Right lobe of liver (tissue), 6 donors: Measurements from ENCODE around the gene IZUMO1. TPM values are rescaled to one million over a fixed set of nuclear protein-coding genes. Genes with fewer than 3 reads are reported as not detected.

Experiments used
- ATAC-seq, 4 donors: fragments of 200-7000 bp; cut with Tn5 transposase; one replicate each; pipeline ENCODE4 v1.9.1; 2020; ENCODE audit warnings: mild to moderate bottlenecking in 4 of 4, moderate library complexity in 4 of 4
- DNase-seq, 3 donors: peaks; one replicate each; pipeline ENCODE4 v3.0.0-alpha.2; 2020
- H3K27ac ChIP-seq, 3 donors: fragments of 200-600 bp; one replicate each; pipeline ENCODE4 v1.8.0; 2022
- H3K27me3 ChIP-seq, 2 donors: fragments of 200-600 bp; one replicate each; pipeline ENCODE4 v1.8.0; 2022
- H3K36me3 ChIP-seq, 4 donors: fragments of 200-600 bp; sonication (generic) in 1 of 4; one replicate each; pipeline versions ENCODE4 v1.5.1 to v1.8.0; 2017 to 2022; ENCODE audit warnings: control low read depth in 1 of 4
- H3K4me1 ChIP-seq, 4 donors: fragments of 200-600 bp; sonication (generic) in 1 of 4; one replicate each; pipeline versions ENCODE4 v1.5.1 to v1.8.0; 2017 to 2022; ENCODE audit warnings: control low read depth in 1 of 4
- H3K4me3 ChIP-seq, 3 donors: fragments of 200-600 bp; one replicate each; pipeline ENCODE4 v1.8.0; 2022
- H3K9me3 ChIP-seq, 4 donors: fragments of 200-600 bp; sonication (generic) in 1 of 4; one replicate each; pipeline versions ENCODE4 v1.5.1 to v1.8.0; 2017 to 2022; ENCODE audit warnings: control low read depth in 1 of 4
- CTCF ChIP-seq, 4 donors: fragments of 200-600 bp in 3 of 4; fragments of 450-650 bp in 1 of 4; IDR thresholded peaks; one replicate each; pipeline versions ENCODE4 v1.5.1 to v1.8.0; 2016 to 2022; ENCODE audit warnings: antibody characterized with exemption in 4 of 4, mild to moderate bottlenecking in 2 of 4
- POLR2A ChIP-seq: fragments of 450-650 bp; IDR thresholded peaks from one replicate; pipeline ENCODE4 v1.6.1; 2017; ENCODE audit warnings: antibody characterized with exemption, mild to moderate bottlenecking
- WGBS: methylation state at CpG from one replicate; pipeline ENCODE4 v1.1.6; 2018; ENCODE audit warnings: low coverage, low lambda C conversion rate; ENCODE audit not compliant: insufficient coverage; ENCODE audit errors: missing lambda C conversion rate; 5-methylcytosine and 5-hydroxymethylcytosine counted together
- intact Hi-C, 2 donors: fragments of 100-400 bp; cut with DNase I; formaldehyde crosslinking; loops; one replicate each; pipeline versions ENCODE4 v1.11.2 to v1.14.1; 2022
- total RNA-seq, 6 experiments: library from RNA; depleted of rRNA in 2 of 6; stranded (reverse); fragments of >200 nt in 2 of 6; fragmentation: NEBNext Ultra II Directional in 3 of 6; extraction: Animal tissue kit (Norgen Biotek cat#: 25700) in 3 of 6; gene quantifications; one replicate each; pipeline versions ENCODE4 v1.1.0 to v1.2.4, GENCODE V29; 2016 to 2023
- donor health status: DM: no; HTN: yes; CAD: no.
- donor health status: DM: no; HTN: no; CAD: no.
- donor health status: DM: no; HTN: no; CAD: no.
- donor health status: DM: no; HTN: yes; CAD: no.
- donor health status: DM: no; HTN: yes; CAD: no.

Gene IZUMO1
- total RNA-seq, 6 experiments from 2014 or later: 0.10 to 0.35 (median 0.13) TPM; not detected in 1

GRCh38 chr19:48715681-48716171 lies 31.0 kb downstream of the IZUMO1 start:
- Histone ChIP-seq H3K9me3 (no peaks in the 10 kb centered on the region), H3K36me3 (no peaks in the 10 kb centered on the region), H3K4me1 (peaks cover 0 to 3% (median 0%) of the 10 kb centered on the region in 4 donors), H3K4me3 (no peak overlapping the region), H3K27me3 (no peaks in the 10 kb centered on the region), H3K27ac (no peak overlapping the region)
- no peak for DNase-seq
- intact Hi-C loops: no loop called here
- ATAC-seq: no peak
- TF ChIP-seq CTCF (IDR thresholded peaks at IDR 0.05): no peak
- TF ChIP-seq POLR2A: no peak
- WGBS: 92% methylated on average over 6 of the region's 19 CpGs

GRCh38 chr19:48714759-48715675 lies 31.7 kb downstream of the IZUMO1 start:
- H3K27me3 ChIP-seq: no peaks in the 10 kb centered on the region
- H3K36me3 ChIP-seq: no peaks in the 10 kb centered on the region
- no peaks in the 10 kb centered on the region for H3K9me3 ChIP-seq
- peak overlapping the region; percentile 36 to 52 (median 51) for H3K4me3 ChIP-seq
- H3K4me1 ChIP-seq: peaks cover 0 to 3% (median 0%) of the 10 kb centered on the region in 4 donors
- no peak for ATAC-seq
- WGBS: 24% methylated on average over 11 of the region's 26 CpGs
- intact Hi-C loops: no loop called here
- H3K27ac ChIP-seq: peak overlapping the region; percentile 44 to 72 (median 59)
- no peak for TF ChIP-seq CTCF (IDR thresholded peaks at IDR 0.05)
- no peak for TF ChIP-seq POLR2A
- no peak for DNase-seq

GRCh38 chr19:48713864-48714755 lies 32.6 kb downstream of the IZUMO1 start:
- H3K27me3 ChIP-seq: no peaks in the 10 kb centered on the region
- under 1% methylated on average over 51 of the region's 67 CpGs for WGBS
- DNase-seq (peak; percentile 99), ATAC-seq (peak; percentile 90 to 95 (median 93))
- H3K27ac ChIP-seq: peak overlapping the region; percentile 44 to 72 (median 59)
- H3K4me3 ChIP-seq: peak overlapping the region; percentile 54 to 68 (median 62)
- peak; percentile 60 for TF ChIP-seq POLR2A
- TF ChIP-seq CTCF (IDR thresholded peaks at IDR 0.05): peak in 1 of 4 donors; percentile 18
- peaks cover 0 to 3% (median 0%) of the 10 kb centered on the region in 4 donors for H3K4me1 ChIP-seq
- no peaks in the 10 kb centered on the region for H3K9me3 ChIP-seq
- intact Hi-C loops: no loop called here
- no peaks in the 10 kb centered on the region for H3K36me3 ChIP-seq

- DNase-seq: no peak
- 31% methylated on average over 10 of the region's 25 CpGs for WGBS
These were observed 33.5 kb downstream of the IZUMO1 start for GRCh38 chr19:48713041-48713863.

More at GRCh38 chr19:48713041-48713863, 33.5 kb downstream of the IZUMO1 start:
- Histone ChIP-seq H3K9me3 (no peaks in the 10 kb centered on the region), H3K27me3 (no peaks in the 10 kb centered on the region), H3K27ac (no peak overlapping the region), H3K4me3 (peak overlapping the region; percentile 54 to 68 (median 62)), H3K36me3 (no peaks in the 10 kb centered on the region), H3K4me1 (peaks cover 0 to 3% (median 0%) of the 10 kb centered on the region in 4 donors)
- no peak for ATAC-seq
- intact Hi-C loops: no loop called here
- TF ChIP-seq CTCF (IDR thresholded peaks at IDR 0.05): no peak
- TF ChIP-seq POLR2A: no peak
